ENCODE measurements around the gene AKAP13.
A peak's percentile ranks its signal among the peaks of the same experiment; 100 is the strongest.

The AKAP13 gene

DNA sequence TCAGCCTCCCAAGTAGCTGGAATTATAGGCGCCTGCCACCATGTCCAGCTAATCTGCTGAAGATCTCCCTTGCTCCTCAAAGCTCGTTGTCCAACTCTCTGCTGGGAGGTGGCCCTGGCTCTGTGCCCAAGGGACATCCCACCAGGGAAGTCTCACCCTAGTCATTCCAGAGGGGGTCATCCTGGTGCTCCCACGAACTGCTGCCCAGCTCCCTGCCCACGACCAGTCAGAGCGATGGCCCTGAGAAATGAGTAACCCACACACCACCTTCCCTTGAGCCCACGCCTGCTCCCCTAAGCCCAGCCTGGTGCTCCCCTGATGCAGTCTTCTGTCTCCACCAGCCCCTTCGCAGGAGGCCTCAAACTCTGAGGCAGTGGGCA, 409.1 kb downstream of the AKAP13 start:
- Histone ChIP-seq H3K4me3 (ENCODE audit: low read depth, low read length) (no peak overlapping the region), H3K79me2 (peaks cover 4% of the 10 kb centered on the region), H3K9me3 (ENCODE audit: control insufficient read depth, low read length) (no peaks in the 10 kb centered on the region), H3K27me3 (ENCODE audit: control insufficient read depth, insufficient read depth, low read length) (no peaks in the 10 kb centered on the region), H3K4me1 (peaks cover 10% of the 10 kb centered on the region), H2AFZ (no peak overlapping the region), H3K4me2 (ENCODE audit: low read length) (no peak overlapping the region), H3K36me3 (ENCODE audit: control insufficient read depth, insufficient read depth, low read length) (no peaks in the 10 kb centered on the region), H3K27ac (no peak overlapping the region), H3K9ac (no peak overlapping the region)
- TF ChIP-seq, protein P1, sequence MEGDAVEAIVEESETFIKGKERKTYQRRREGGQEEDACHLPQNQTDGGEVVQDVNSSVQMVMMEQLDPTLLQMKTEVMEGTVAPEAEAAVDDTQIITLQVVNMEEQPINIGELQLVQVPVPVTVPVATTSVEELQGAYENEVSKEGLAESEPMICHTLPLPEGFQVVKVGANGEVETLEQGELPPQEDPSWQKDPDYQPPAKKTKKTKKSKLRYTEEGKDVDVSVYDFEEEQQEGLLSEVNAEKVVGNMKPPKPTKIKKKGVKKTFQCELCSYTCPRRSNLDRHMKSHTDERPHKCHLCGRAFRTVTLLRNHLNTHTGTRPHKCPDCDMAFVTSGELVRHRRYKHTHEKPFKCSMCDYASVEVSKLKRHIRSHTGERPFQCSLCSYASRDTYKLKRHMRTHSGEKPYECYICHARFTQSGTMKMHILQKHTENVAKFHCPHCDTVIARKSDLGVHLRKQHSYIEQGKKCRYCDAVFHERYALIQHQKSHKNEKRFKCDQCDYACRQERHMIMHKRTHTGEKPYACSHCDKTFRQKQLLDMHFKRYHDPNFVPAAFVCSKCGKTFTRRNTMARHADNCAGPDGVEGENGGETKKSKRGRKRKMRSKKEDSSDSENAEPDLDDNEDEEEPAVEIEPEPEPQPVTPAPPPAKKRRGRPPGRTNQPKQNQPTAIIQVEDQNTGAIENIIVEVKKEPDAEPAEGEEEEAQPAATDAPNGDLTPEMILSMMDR (IDR thresholded peaks at IDR 0.05): no peak

GRCh38 chr15:85792102-85792731, 411.8 kb downstream of the AKAP13 start:
- Histone ChIP-seq H2AFZ (no peak overlapping the region), H3K9ac (no peak overlapping the region), H3K36me3 (ENCODE audit: control insufficient read depth, insufficient read depth, low read length) (no peaks in the 10 kb centered on the region), H3K27ac (no peak overlapping the region), H3K9me3 (ENCODE audit: control insufficient read depth, low read length) (no peaks in the 10 kb centered on the region), H3K4me3 (ENCODE audit: low read depth, low read length) (no peak overlapping the region), H3K4me2 (ENCODE audit: low read length) (no peak overlapping the region), H3K4me1 (no peaks in the 10 kb centered on the region), H3K27me3 (ENCODE audit: control insufficient read depth, insufficient read depth, low read length) (no peaks in the 10 kb centered on the region), H3K79me2 (peaks cover 4% of the 10 kb centered on the region)
- TF ChIP-seq, protein P1 (IDR thresholded peaks at IDR 0.05): no peak

DNA sequence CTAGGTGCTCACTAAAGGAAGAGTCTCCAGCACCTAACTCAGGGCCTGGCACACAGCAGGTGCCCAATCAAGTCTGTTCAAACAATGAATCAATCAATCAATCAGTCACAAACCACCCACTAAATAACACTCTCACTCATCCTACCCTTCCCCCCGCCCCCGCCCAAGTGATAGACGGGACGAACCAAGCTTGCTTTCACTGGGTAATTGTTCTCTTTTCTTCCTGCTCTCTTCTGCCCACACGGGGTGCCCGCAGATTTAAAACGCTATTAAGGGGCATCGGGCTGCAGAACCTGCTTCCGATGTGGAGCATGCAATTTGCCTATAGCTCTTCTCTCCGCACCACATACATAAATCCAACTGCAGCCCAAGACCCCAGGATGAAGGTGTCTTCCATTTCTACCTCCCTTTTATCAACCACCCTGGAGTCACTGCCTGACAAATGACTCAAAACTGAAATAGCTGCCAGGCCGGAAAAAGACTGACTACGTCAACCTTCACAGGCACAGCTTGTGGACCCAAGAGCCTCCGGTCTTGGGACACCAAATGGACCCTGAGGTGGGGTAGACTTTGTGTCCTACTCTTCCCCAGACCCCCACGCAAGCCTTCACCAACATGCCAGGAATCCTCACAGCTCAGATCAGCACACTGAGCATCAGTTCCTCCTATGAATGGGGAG, 412.6 kb downstream of the AKAP13 start:
- H3K9me3 ChIP-seq (ENCODE audit: control insufficient read depth, low read length): no peaks in the 10 kb centered on the region
- peak overlapping the region; percentile 84 for H3K4me2 ChIP-seq (ENCODE audit: low read length)
- no peaks in the 10 kb centered on the region for H3K36me3 ChIP-seq (ENCODE audit: control insufficient read depth, insufficient read depth, low read length)
- no peaks in the 10 kb centered on the region for H3K27me3 ChIP-seq (ENCODE audit: control insufficient read depth, insufficient read depth, low read length)
- H3K27ac ChIP-seq: no peak overlapping the region
- H3K4me1 ChIP-seq: no peaks in the 10 kb centered on the region
- no peak overlapping the region for H2AFZ ChIP-seq
- TF ChIP-seq, protein P1 (IDR thresholded peaks at IDR 0.05): no peak
- no peak overlapping the region for H3K9ac ChIP-seq
- H3K4me3 ChIP-seq (ENCODE audit: low read depth, low read length): peak overlapping the region; percentile 71
- H3K79me2 ChIP-seq: peaks cover 4% of the 10 kb centered on the region

DNA sequence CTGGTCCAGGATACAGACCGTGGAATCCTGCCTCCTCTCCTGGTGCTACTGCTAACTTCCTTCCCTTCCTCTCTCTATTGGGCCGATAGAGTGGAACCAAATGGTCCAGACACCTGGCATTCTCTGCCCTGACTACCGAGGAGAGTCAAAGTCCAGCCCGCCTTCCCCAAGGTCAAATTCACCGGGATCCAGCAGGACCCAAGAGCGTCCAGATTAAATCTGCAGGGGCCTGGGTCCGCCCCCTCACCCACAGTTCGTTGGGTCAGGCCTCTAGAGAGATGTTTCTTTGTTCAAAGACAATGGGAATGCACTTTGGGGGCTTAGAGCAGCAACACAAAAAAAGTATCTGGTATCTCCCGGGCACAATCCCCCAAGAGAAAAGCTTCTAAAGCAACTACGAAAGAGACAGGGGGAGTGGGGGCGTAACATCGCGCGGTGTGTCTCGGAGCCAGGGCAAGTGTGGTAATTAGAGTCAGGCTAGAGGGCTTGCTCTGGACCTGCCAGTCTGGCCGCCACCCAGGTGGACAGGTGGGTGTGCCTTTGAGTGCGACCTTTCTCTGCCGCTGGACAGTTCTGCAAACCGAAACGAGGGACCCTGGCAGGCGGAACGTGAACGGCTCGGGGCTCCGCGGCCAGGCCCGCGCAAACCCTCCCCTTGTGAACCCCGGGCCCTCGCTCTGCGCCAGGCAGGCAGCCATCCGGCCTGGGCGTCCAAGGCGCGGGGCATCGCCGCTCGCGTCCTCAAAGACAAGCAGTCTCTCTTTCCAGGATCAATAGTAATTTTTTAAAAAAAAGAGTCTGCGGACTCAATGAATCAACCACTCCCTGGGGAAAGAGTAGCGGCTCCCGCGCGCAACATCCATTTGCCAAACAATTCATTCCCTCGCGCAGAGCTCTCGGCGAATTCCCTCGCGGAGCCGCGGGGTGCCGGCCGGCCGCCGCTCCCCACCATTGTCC, 413.5 kb downstream of the AKAP13 start:
- peak overlapping the region; percentile 82 for H2AFZ ChIP-seq
- peak overlapping the region; percentile 71 for H3K4me3 ChIP-seq (ENCODE audit: low read depth, low read length)
- no peaks in the 10 kb centered on the region for H3K27me3 ChIP-seq (ENCODE audit: control insufficient read depth, insufficient read depth, low read length)
- TF ChIP-seq, protein P1 (IDR thresholded peaks at IDR 0.05): no peak
- H3K27ac ChIP-seq: peak overlapping the region; percentile 47
- H3K36me3 ChIP-seq (ENCODE audit: control insufficient read depth, insufficient read depth, low read length): no peaks in the 10 kb centered on the region
- no peak overlapping the region for H3K9ac ChIP-seq
- H3K4me2 ChIP-seq (ENCODE audit: low read length): peak overlapping the region; percentile 84
- H3K9me3 ChIP-seq (ENCODE audit: control insufficient read depth, low read length): no peaks in the 10 kb centered on the region
- H3K4me1 ChIP-seq: no peaks in the 10 kb centered on the region
- peaks cover 4% of the 10 kb centered on the region for H3K79me2 ChIP-seq

Data from parathyroid adenoma (tissue), 2 donors.